Tibial nerve (tissue), 3 donors: ENCODE data around the gene DNAJC9.

Experiments used
- POLR2A ChIP-seq, 2 donors: fragments of 450-650 bp; IDR thresholded peaks; one replicate each; pipeline ENCODE4 v1.6.1; 2017; ENCODE audit warnings: antibody characterized with exemption in 2 of 2, mild to moderate bottlenecking in 2 of 2, moderate library complexity in 2 of 2
- TF ChIP-seq, protein P1 (sequence below), 5 experiments: fragments of 200-600 bp in 3 of 5; fragments of 450-650 bp in 2 of 5; sonication (generic) in 3 of 5; IDR thresholded peaks; one replicate each; pipeline ENCODE4 v1.5.1; 2016 to 2019; ENCODE audit warnings: antibody characterized with exemption in 5 of 5, mild to moderate bottlenecking in 3 of 5, moderate library complexity in 2 of 5

- TF ChIP-seq POLR2A (IDR thresholded peaks at IDR 0.05), result no peak
- TF ChIP-seq, protein P1, sequence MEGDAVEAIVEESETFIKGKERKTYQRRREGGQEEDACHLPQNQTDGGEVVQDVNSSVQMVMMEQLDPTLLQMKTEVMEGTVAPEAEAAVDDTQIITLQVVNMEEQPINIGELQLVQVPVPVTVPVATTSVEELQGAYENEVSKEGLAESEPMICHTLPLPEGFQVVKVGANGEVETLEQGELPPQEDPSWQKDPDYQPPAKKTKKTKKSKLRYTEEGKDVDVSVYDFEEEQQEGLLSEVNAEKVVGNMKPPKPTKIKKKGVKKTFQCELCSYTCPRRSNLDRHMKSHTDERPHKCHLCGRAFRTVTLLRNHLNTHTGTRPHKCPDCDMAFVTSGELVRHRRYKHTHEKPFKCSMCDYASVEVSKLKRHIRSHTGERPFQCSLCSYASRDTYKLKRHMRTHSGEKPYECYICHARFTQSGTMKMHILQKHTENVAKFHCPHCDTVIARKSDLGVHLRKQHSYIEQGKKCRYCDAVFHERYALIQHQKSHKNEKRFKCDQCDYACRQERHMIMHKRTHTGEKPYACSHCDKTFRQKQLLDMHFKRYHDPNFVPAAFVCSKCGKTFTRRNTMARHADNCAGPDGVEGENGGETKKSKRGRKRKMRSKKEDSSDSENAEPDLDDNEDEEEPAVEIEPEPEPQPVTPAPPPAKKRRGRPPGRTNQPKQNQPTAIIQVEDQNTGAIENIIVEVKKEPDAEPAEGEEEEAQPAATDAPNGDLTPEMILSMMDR (IDR thresholded peaks at IDR 0.05), result no peak
Observed at GRCh38 chr10:73262880-73263555, 16.0 kb upstream of the DNAJC9 start.
